CD14-positive monocyte (primary cell): Measurements from ENCODE around the gene COL13A1. TPM values are rescaled to one million over a fixed set of nuclear protein-coding genes. Genes with fewer than 3 reads are reported as not detected.

Experiments
- DNase-seq, 3 donors: peaks; one replicate each; pipeline ENCODE4 v3.0.0-alpha.2; 2011 to 2022
- H2AFZ ChIP-seq: 2 replicates; pipeline ENCODE4 v1.6.0; 2012; ENCODE audit warnings: mild to moderate bottlenecking, low read depth, low read length, inconsistent platforms; ENCODE audit not compliant: insufficient read depth, poor library complexity, severe bottlenecking
- H3K27ac ChIP-seq, 2 donors: 1 replicate in 1 of 2; 2 replicates in 1 of 2; pipeline ENCODE4 v1.5.1; 2012 to 2013; ENCODE audit warnings: low read length in 2 of 2, control low read depth in 1 of 2, inconsistent platforms in 1 of 2, low read depth in 1 of 2, mild to moderate bottlenecking in 1 of 2
- H3K27me3 ChIP-seq, 2 donors: one replicate each; pipeline versions ENCODE4 v1.6.0 to v1.6.1; 2011 to 2013; ENCODE audit warnings: low read length in 2 of 2; ENCODE audit not compliant: control insufficient read depth in 2 of 2, insufficient read depth in 2 of 2
- H3K36me3 ChIP-seq, 2 donors: replicated peaks in 1 of 2; 1 replicate in 1 of 2; 2 replicates in 1 of 2; pipeline versions ENCODE4 v1.5.1 to v1.6.1; 2012 to 2013; ENCODE audit warnings: low read length in 2 of 2, control low read depth in 1 of 2, inconsistent platforms in 1 of 2, mild to moderate bottlenecking in 1 of 2; ENCODE audit not compliant: insufficient read depth in 2 of 2, control insufficient read depth in 1 of 2
- H3K4me1 ChIP-seq, 2 donors: 1 replicate in 1 of 2; 2 replicates in 1 of 2; pipeline versions ENCODE4 v1.5.1 to v1.6.1; 2012 to 2013; ENCODE audit warnings: low read length in 2 of 2, control low read depth in 1 of 2, inconsistent platforms in 1 of 2, mild to moderate bottlenecking in 1 of 2, moderate library complexity in 1 of 2; ENCODE audit not compliant: insufficient read depth in 2 of 2, control insufficient read depth in 1 of 2
- H3K4me2 ChIP-seq: replicated peaks from 2 replicates; pipeline ENCODE3; 2012; ENCODE audit warnings: low read length, moderate library complexity, mild to moderate bottlenecking; ENCODE audit not compliant: poor library complexity, severe bottlenecking; ENCODE audit errors: extremely low read depth
- H3K4me3 ChIP-seq, 3 experiments: fragments of 200-600 bp in 1 of 3; sonication (generic) in 1 of 3; replicated peaks in 1 of 3; 1 replicate in 2 of 3; 2 replicates in 1 of 3; pipeline ENCODE4 v1.5.1; 2011 to 2013; ENCODE audit warnings: low read length in 3 of 3, mild to moderate bottlenecking in 3 of 3, control low read depth in 2 of 3, low read depth in 2 of 3, inconsistent platforms in 1 of 3, moderate library complexity in 1 of 3
- H3K79me2 ChIP-seq: 2 replicates; pipeline ENCODE4 v1.6.0; 2012; ENCODE audit warnings: mild to moderate bottlenecking, control low read depth, inconsistent platforms, low read length, moderate library complexity; ENCODE audit not compliant: insufficient read depth
- H3K9ac ChIP-seq: 2 replicates; pipeline ENCODE4 v1.6.0; 2017; ENCODE audit warnings: low read length, mild to moderate bottlenecking; ENCODE audit not compliant: insufficient read depth, poor library complexity, severe bottlenecking
- H3K9me3 ChIP-seq, 2 donors: replicated peaks in 1 of 2; 1 replicate in 1 of 2; 2 replicates in 1 of 2; pipeline versions ENCODE4 v1.5.1 to v1.6.1; 2012 to 2013; ENCODE audit warnings: low read length in 2 of 2, control low read depth in 1 of 2; ENCODE audit not compliant: control insufficient read depth in 1 of 2, insufficient read depth in 1 of 2
- H4K20me1 ChIP-seq: 2 replicates; pipeline ENCODE4 v1.6.0; 2012; ENCODE audit warnings: mild to moderate bottlenecking, low read length, control low read depth, moderate library complexity; ENCODE audit not compliant: insufficient read depth
- H3K27ac Mint-ChIP-seq, 7 donors: one replicate each; pipeline ENCODE4 v1.8.0; 2020; ENCODE audit warnings: mild to moderate bottlenecking in 7 of 7, mixed read lengths in 7 of 7, moderate library complexity in 6 of 7, inconsistent platforms in 2 of 7
- H3K27me3 Mint-ChIP-seq, 3 donors: one replicate each; pipeline ENCODE4 v1.8.0; 2021 to 2022; ENCODE audit warnings: low read depth in 3 of 3, mild to moderate bottlenecking in 3 of 3, mixed read lengths in 3 of 3, moderate library complexity in 3 of 3, inconsistent platforms in 1 of 3
- H3K36me3 Mint-ChIP-seq, 2 donors: one replicate each; pipeline ENCODE4 v1.8.0; 2020; ENCODE audit warnings: mixed read lengths in 2 of 2, inconsistent platforms in 1 of 2, mild to moderate bottlenecking in 1 of 2
- H3K4me1 Mint-ChIP-seq: one replicate; pipeline ENCODE4 v1.8.0; 2020; ENCODE audit warnings: mild to moderate bottlenecking, mixed read lengths
- H3K4me3 Mint-ChIP-seq, 2 donors: one replicate each; pipeline ENCODE4 v1.8.0; 2020; ENCODE audit warnings: mild to moderate bottlenecking in 2 of 2, mixed read lengths in 2 of 2, moderate library complexity in 1 of 2
- H3K9me3 Mint-ChIP-seq, 7 donors: one replicate each; pipeline ENCODE4 v1.8.0; 2020 to 2022; ENCODE audit warnings: mixed read lengths in 7 of 7, mild to moderate bottlenecking in 6 of 7, moderate library complexity in 6 of 7, inconsistent platforms in 2 of 7
- CTCF ChIP-seq: fragments of 200-600 bp; IDR thresholded peaks from one replicate; pipeline ENCODE4 v1.8.0; 2022; ENCODE audit warnings: antibody characterized with exemption, mild to moderate bottlenecking
- whole genome bisulfite sequencing: methylation state at CpG from one replicate; pipeline ENCODE4 v1.1.5; 2013; ENCODE audit warnings: missing lambda C conversion rate; ENCODE audit not compliant: insufficient coverage; 5-methylcytosine and 5-hydroxymethylcytosine counted together
- intact Hi-C, 2 donors: fragments of 100-400 bp; cut with micrococcal nuclease; formaldehyde crosslinking; loops; one replicate each; pipeline versions ENCODE4 v1.15.0 to v1.15.1; 2023
- polyA plus RNA-seq, 3 donors: library from polyadenylated mRNA; depleted of rRNA in 1 of 3; unstranded in 2 of 3; stranded (reverse) in 1 of 3; fragments of 300-500 nt in 2 of 3; fragments of >200 nt in 1 of 3; fragmentation: Illumina TruSeq in 2 of 3; gene quantifications; 1 replicate in 2 of 3; 2 replicates in 1 of 3; pipeline ENCODE4 v1.2.3, GENCODE V29; 2012 to 2021

Gene COL13A1
- polyA plus RNA-seq, 3 donors: not detected

GRCh38 chr10:69858201-69858600 lies 56.5 kb downstream of the COL13A1 start:
- intact Hi-C loops: no loop called here
- Mint-ChIP-seq H3K4me3 (no peak overlapping the region), H3K9me3 (peaks cover 0 to 2% (median 0%) of the 10 kb centered on the region in 7 donors), H3K4me1 (no peaks in the 10 kb centered on the region), H3K27me3 (peaks cover 5 to 16% (median 14%) of the 10 kb centered on the region in 3 donors), H3K27ac (peak overlapping the region in 1 of 7 donors; percentile 38), H3K36me3 (no peaks in the 10 kb centered on the region)
- H3K27me3 ChIP-seq: no peaks in the 10 kb centered on the region
- no peak overlapping the region for H3K4me2 ChIP-seq
- DNase-seq: no peak
- no peak overlapping the region for H3K9ac ChIP-seq
- WGBS: 7% methylated on average over 1 of the region's 1 CpG
- H4K20me1 ChIP-seq: no peaks in the 10 kb centered on the region
- H2AFZ ChIP-seq: no peak overlapping the region
- no peak overlapping the region for H3K4me3 ChIP-seq
- H3K27ac ChIP-seq: no peak overlapping the region
- H3K9me3 ChIP-seq: no peaks in the 10 kb centered on the region
- no peaks in the 10 kb centered on the region for H3K79me2 ChIP-seq
- no peaks in the 10 kb centered on the region for H3K4me1 ChIP-seq
- TF ChIP-seq CTCF: no peak
- no peaks in the 10 kb centered on the region for H3K36me3 ChIP-seq

- H3K27me3 Mint-ChIP-seq: peaks cover 5 to 16% (median 6%) of the 10 kb centered on the region in 3 donors
- DNase-seq: no peak
- H3K36me3 ChIP-seq: no peaks in the 10 kb centered on the region
- H3K9me3 ChIP-seq: no peaks in the 10 kb centered on the region
- TF ChIP-seq CTCF: no peak
- H3K36me3 Mint-ChIP-seq: no peaks in the 10 kb centered on the region
- intact Hi-C loops: no loop called here
- no peaks in the 10 kb centered on the region for H4K20me1 ChIP-seq
- no peaks in the 10 kb centered on the region for H3K4me1 Mint-ChIP-seq
- no peak overlapping the region for H3K4me3 ChIP-seq
- no peak overlapping the region for H3K4me3 Mint-ChIP-seq
- no peaks in the 10 kb centered on the region for H3K27me3 ChIP-seq
- no peak overlapping the region for H3K27ac Mint-ChIP-seq
- no peak overlapping the region for H3K27ac ChIP-seq
- no peak overlapping the region for H3K4me2 ChIP-seq
- H2AFZ ChIP-seq: no peak overlapping the region
- H3K79me2 ChIP-seq: no peaks in the 10 kb centered on the region
- H3K9me3 Mint-ChIP-seq: peaks cover 0 to 2% (median 0%) of the 10 kb centered on the region in 7 donors
- no peaks in the 10 kb centered on the region for H3K4me1 ChIP-seq
- 100% methylated on average over 1 of the region's 9 CpGs for whole genome bisulfite sequencing
- H3K9ac ChIP-seq: no peak overlapping the region
These were observed 58.6 kb downstream of the COL13A1 start for GRCh38 chr10:69860271-69860670.
